Measurements from ENCODE around the gene PIPOX. TPM values are rescaled to one million over a fixed set of nuclear protein-coding genes. Genes with fewer than 3 reads are reported as not detected.

PIPOX gene
- polyA plus RNA-seq, 3 donors = 0.30 to 0.56 TPM; not detected in 1

GRCh38 chr17:29032013-29032856 lies 10.7 kb upstream of the PIPOX start:
- H3K36me3 Mint-ChIP-seq = peaks cover 4 to 5% of the 10 kb centered on the region in 2 donors
- H3K36me3 ChIP-seq (replicated peaks in 1 of 2; ENCODE audit: control insufficient read depth in 1 of 2, insufficient read depth in 2 of 2, low read length in 2 of 2) = no peaks in the 10 kb centered on the region
- no peak overlapping the region for H3K9ac ChIP-seq (ENCODE audit: insufficient read depth, low read length, poor library complexity, severe bottlenecking)
- peak overlapping the region; percentile 66 for H3K4me2 ChIP-seq (replicated peaks; ENCODE audit: extremely low read depth, low read length, poor library complexity, severe bottlenecking)
- peaks cover 4 to 14% of the 10 kb centered on the region in 2 donors for H3K9me3 ChIP-seq (replicated peaks in 1 of 2; ENCODE audit: control insufficient read depth in 1 of 2, insufficient read depth in 1 of 2, low read length in 2 of 2)
- H3K79me2 ChIP-seq (ENCODE audit: insufficient read depth, low read length) = no peaks in the 10 kb centered on the region
- H3K27me3 Mint-ChIP-seq (ENCODE audit: low read depth in 3 of 3) = peaks cover 20 to 49% (median 33%) of the 10 kb centered on the region in 3 donors
- H2AFZ ChIP-seq (ENCODE audit: insufficient read depth, low read depth, low read length, poor library complexity, severe bottlenecking) = no peak overlapping the region
- peaks cover 9 to 21% (median 16%) of the 10 kb centered on the region in 7 donors for H3K9me3 Mint-ChIP-seq
- peak overlapping the region in 5 of 7 donors; percentile 33 to 85 (median 68) for H3K27ac Mint-ChIP-seq
- peaks cover 31% of the 10 kb centered on the region for H3K4me1 Mint-ChIP-seq
- peak overlapping the region in 1 of 3 experiments; percentile 56 for H3K4me3 ChIP-seq (replicated peaks in 1 of 3; ENCODE audit: low read depth in 2 of 3, low read length in 3 of 3)
- peaks cover 10 to 20% of the 10 kb centered on the region in 2 donors for H3K27me3 ChIP-seq (ENCODE audit: control insufficient read depth in 2 of 2, insufficient read depth in 2 of 2, low read length in 2 of 2)
- DNase-seq = no peak
- 47% methylated on average over 6 of the region's 11 CpGs for WGBS (ENCODE audit: insufficient coverage)
- H3K27ac ChIP-seq (ENCODE audit: low read depth in 1 of 2, low read length in 2 of 2) = peak overlapping the region in 1 of 2 donors; percentile 16
- intact Hi-C loops (cut with micrococcal nuclease) = no loop called here
- no peak for TF ChIP-seq CTCF (IDR thresholded peaks at IDR 0.05)
- H4K20me1 ChIP-seq (ENCODE audit: insufficient read depth, low read length) = no peaks in the 10 kb centered on the region
- H3K4me3 Mint-ChIP-seq = peak overlapping the region; percentile 55 to 79
- H3K4me1 ChIP-seq (ENCODE audit: control insufficient read depth in 1 of 2, insufficient read depth in 2 of 2, low read length in 2 of 2) = peaks cover 27% of the 10 kb centered on the region in 2 donors

GRCh38 chr17:29032857-29033197 lies 10.1 kb upstream of the PIPOX start:
- Mint-ChIP-seq H3K4me3 (peak overlapping the region in 1 of 2 donors; percentile 51), H3K27me3 (ENCODE audit: low read depth in 3 of 3) (peaks cover 16 to 43% (median 27%) of the 10 kb centered on the region in 3 donors), H3K9me3 (peaks cover 9 to 21% (median 16%) of the 10 kb centered on the region in 7 donors), H3K36me3 (peaks cover 4 to 5% of the 10 kb centered on the region in 2 donors), H3K27ac (peak overlapping the region in 3 of 7 donors; percentile 23 to 68 (median 58)), H3K4me1 (peaks cover 29% of the 10 kb centered on the region)
- H3K36me3 ChIP-seq (replicated peaks in 1 of 2; ENCODE audit: control insufficient read depth in 1 of 2, insufficient read depth in 2 of 2, low read length in 2 of 2) = no peaks in the 10 kb centered on the region
- intact Hi-C loops (cut with micrococcal nuclease) = no loop called here
- H3K27ac ChIP-seq (ENCODE audit: low read depth in 1 of 2, low read length in 2 of 2) = no peak overlapping the region
- peaks cover 14 to 24% of the 10 kb centered on the region in 2 donors for H3K27me3 ChIP-seq (ENCODE audit: control insufficient read depth in 2 of 2, insufficient read depth in 2 of 2, low read length in 2 of 2)
- peak in 1 of 3 donors; percentile 31 for DNase-seq
- H3K4me1 ChIP-seq (ENCODE audit: control insufficient read depth in 1 of 2, insufficient read depth in 2 of 2, low read length in 2 of 2) = peaks cover 27% of the 10 kb centered on the region in 2 donors
- no peak overlapping the region for H3K4me3 ChIP-seq (replicated peaks in 1 of 3; ENCODE audit: low read depth in 2 of 3, low read length in 3 of 3)
- no peaks in the 10 kb centered on the region for H3K79me2 ChIP-seq (ENCODE audit: insufficient read depth, low read length)
- peaks cover 4 to 14% of the 10 kb centered on the region in 2 donors for H3K9me3 ChIP-seq (replicated peaks in 1 of 2; ENCODE audit: control insufficient read depth in 1 of 2, insufficient read depth in 1 of 2, low read length in 2 of 2)
- H3K4me2 ChIP-seq (replicated peaks; ENCODE audit: extremely low read depth, low read length, poor library complexity, severe bottlenecking) = no peak overlapping the region
- TF ChIP-seq CTCF (IDR thresholded peaks at IDR 0.05) = no peak
- no CpG with 5 or more reads among the region's 6 CpGs for WGBS (ENCODE audit: insufficient coverage)
- no peak overlapping the region for H3K9ac ChIP-seq (ENCODE audit: insufficient read depth, low read length, poor library complexity, severe bottlenecking)
- no peaks in the 10 kb centered on the region for H4K20me1 ChIP-seq (ENCODE audit: insufficient read depth, low read length)
- H2AFZ ChIP-seq (ENCODE audit: insufficient read depth, low read depth, low read length, poor library complexity, severe bottlenecking) = no peak overlapping the region

All from CD14-positive monocyte (primary cell).